Stomach (tissue), 4 donors: Measurements from ENCODE around the gene EDIL3.
"Not testable (repeated sequence)": the region's sequence is repeated elsewhere in the genome, so short reads cannot be mapped to it uniquely, and the experiment has no call there.

Source experiments
- CTCF ChIP-seq, 7 experiments: fragments of 450-650 bp in 4 of 7; fragments of 200-600 bp in 3 of 7; sonication (generic) in 3 of 7; IDR thresholded peaks; one replicate each; pipeline ENCODE4 v1.5.1; 2016 to 2019; ENCODE audit warnings: antibody characterized with exemption in 7 of 7, control low read depth in 2 of 7, mild to moderate bottlenecking in 1 of 7
- POLR2A ChIP-seq, 4 donors: fragments of 450-650 bp; IDR thresholded peaks; one replicate each; pipeline ENCODE4 v1.6.1; 2016; ENCODE audit warnings: antibody characterized with exemption in 4 of 4, control low read depth in 2 of 4, mild to moderate bottlenecking in 1 of 4, moderate library complexity in 1 of 4

DNA sequence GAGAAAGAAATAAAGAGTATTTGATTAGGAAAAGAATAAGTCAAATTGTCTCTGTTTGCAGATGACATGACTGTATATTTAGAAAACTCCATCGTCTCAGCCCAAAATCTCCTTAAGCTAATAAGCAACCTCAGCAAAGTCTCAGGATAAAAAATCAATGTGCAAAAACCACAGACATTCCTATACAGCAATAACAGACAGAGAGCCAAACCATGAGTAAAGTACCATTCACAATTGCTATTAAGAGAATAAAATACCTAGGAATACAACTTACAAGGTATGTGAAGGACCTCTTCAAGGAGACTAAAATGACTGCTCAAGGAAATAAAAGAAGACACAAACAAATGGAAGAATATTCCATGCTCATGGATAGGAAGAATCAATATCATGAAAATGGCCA lies 66.9 kb downstream of the EDIL3 start:
- TF ChIP-seq CTCF, POLR2A (IDR thresholded peaks at IDR 0.05): not testable (repeated sequence)
